Peyer's patch (tissue), 4 donors: Measurements from ENCODE around the gene PLEKHH3. TPM values are rescaled to one million over a fixed set of nuclear protein-coding genes. Genes with fewer than 3 reads are reported as not detected.
A peak's percentile ranks its signal among the peaks of the same experiment; 100 is the strongest.
"Not testable (repeated sequence)": the region's sequence is repeated elsewhere in the genome, so short reads cannot be mapped to it uniquely, and the experiment has no call there.

Experiments used
- DNase-seq, 3 donors: peaks; one replicate each; pipeline ENCODE4 v3.0.0-alpha.2; 2017 to 2019
- H3K27ac ChIP-seq, 4 donors: fragments of 200-600 bp; sonication (generic); one replicate each; pipeline ENCODE4 v1.5.1; 2016 to 2019
- H3K27me3 ChIP-seq, 2 donors: fragments of 200-600 bp; sonication (generic); one replicate each; pipeline ENCODE4 v1.5.1; 2019
- H3K36me3 ChIP-seq, 3 donors: fragments of 200-600 bp; sonication (generic); one replicate each; pipeline ENCODE4 v1.5.1; 2016 to 2019
- H3K4me1 ChIP-seq, 4 donors: fragments of 200-600 bp; sonication (generic); one replicate each; pipeline ENCODE4 v1.5.1; 2016 to 2019
- H3K4me3 ChIP-seq, 4 donors: fragments of 200-600 bp; sonication (generic); 1 replicate in 3 of 4; 2 replicates in 1 of 4; pipeline ENCODE4 v1.5.1; 2016 to 2019; ENCODE audit warnings: mild to moderate bottlenecking in 1 of 4
- H3K9me3 ChIP-seq, 4 donors: fragments of 200-600 bp; sonication (generic); one replicate each; pipeline ENCODE4 v1.5.1; 2016 to 2019; ENCODE audit warnings: mild to moderate bottlenecking in 1 of 4
- POLR2A ChIP-seq, 2 donors: fragments of 450-650 bp; IDR thresholded peaks; one replicate each; pipeline ENCODE4 v1.5.1; 2017; ENCODE audit warnings: antibody characterized with exemption in 2 of 2, mild to moderate bottlenecking in 2 of 2, moderate library complexity in 2 of 2
- total RNA-seq, 4 donors: library from RNA; depleted of rRNA; stranded (reverse); fragments of >200 nt; gene quantifications; one replicate each; pipeline ENCODE4 v1.1.0, GENCODE V29; 2016
- TF ChIP-seq, protein P1 (sequence below), 6 experiments: fragments of 450-650 bp in 4 of 6; fragments of 200-600 bp in 2 of 6; sonication (generic) in 1 of 6; IDR thresholded peaks; one replicate each; pipeline ENCODE4 v1.5.1; 2017 to 2019; ENCODE audit warnings: antibody characterized with exemption in 6 of 6, mild to moderate bottlenecking in 3 of 6, moderate library complexity in 1 of 6

The PLEKHH3 gene
- total RNA-seq, 4 donors from 2014 or later = 3.5 to 14.0 (median 10.8) TPM

DNA sequence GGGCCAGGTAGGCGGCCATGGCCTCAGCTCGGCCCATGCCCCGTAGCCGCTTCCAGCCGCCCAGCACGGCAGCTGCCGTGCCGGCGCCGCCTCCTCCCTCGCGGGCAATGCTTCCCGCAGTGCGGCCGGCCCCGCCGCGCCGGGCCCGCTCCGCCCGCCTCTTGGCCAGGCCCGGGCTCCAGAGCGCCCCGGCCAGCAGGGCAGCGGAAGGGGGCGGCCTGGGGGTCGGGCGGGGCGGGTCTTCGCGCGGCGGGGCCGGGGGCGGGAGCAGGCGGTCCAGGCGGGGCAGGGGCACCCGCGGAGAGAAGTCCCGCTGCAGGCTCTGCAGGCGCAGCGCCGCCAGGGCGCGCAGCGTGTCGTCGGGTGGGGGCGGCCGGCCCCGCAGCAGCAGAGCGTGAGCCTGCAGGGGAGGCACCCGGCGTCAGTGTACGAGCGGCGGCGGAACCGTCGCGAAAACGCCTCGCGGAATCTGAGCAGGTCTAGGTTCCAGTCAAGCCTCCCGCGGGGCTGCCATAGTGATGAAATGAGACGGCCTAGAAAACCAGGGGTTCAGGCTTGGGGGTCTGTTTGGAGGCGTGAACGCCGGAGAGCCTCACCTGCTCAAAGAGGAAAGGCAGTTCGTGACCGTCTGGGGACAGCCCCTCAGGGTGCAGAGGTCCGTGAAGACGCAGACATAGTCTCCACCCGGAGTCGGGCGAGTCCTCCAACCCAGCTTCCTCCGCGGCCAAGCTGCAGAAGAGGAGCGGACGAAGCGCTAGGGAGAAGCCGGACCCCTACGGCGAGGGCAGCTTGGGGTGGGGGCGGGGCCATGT, 6.6 kb downstream of the PLEKHH3 start:
- no peaks in the 10 kb centered on the region for H3K27me3 ChIP-seq
- H3K36me3 ChIP-seq = peaks cover 0 to 34% (median 0%) of the 10 kb centered on the region in 3 donors
- H3K9me3 ChIP-seq = no peaks in the 10 kb centered on the region
- peak overlapping the region; percentile 14 to 50 (median 32) for H3K4me3 ChIP-seq
- TF ChIP-seq POLR2A (IDR thresholded peaks at IDR 0.05) = no peak
- TF ChIP-seq, protein P1, sequence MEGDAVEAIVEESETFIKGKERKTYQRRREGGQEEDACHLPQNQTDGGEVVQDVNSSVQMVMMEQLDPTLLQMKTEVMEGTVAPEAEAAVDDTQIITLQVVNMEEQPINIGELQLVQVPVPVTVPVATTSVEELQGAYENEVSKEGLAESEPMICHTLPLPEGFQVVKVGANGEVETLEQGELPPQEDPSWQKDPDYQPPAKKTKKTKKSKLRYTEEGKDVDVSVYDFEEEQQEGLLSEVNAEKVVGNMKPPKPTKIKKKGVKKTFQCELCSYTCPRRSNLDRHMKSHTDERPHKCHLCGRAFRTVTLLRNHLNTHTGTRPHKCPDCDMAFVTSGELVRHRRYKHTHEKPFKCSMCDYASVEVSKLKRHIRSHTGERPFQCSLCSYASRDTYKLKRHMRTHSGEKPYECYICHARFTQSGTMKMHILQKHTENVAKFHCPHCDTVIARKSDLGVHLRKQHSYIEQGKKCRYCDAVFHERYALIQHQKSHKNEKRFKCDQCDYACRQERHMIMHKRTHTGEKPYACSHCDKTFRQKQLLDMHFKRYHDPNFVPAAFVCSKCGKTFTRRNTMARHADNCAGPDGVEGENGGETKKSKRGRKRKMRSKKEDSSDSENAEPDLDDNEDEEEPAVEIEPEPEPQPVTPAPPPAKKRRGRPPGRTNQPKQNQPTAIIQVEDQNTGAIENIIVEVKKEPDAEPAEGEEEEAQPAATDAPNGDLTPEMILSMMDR (IDR thresholded peaks at IDR 0.05) = no peak
- peak overlapping the region in 1 of 4 donors; percentile 60 for H3K27ac ChIP-seq
- H3K4me1 ChIP-seq = peaks cover 0 to 53% (median 7%) of the 10 kb centered on the region in 4 donors
- peak in 1 of 3 donors; percentile 49 for DNase-seq

- H3K36me3 ChIP-seq = peaks cover 0 to 34% (median 0%) of the 10 kb centered on the region in 3 donors
- TF ChIP-seq, protein P1 (IDR thresholded peaks at IDR 0.05) = no peak
- no peak for TF ChIP-seq POLR2A (IDR thresholded peaks at IDR 0.05)
- no peaks in the 10 kb centered on the region for H3K9me3 ChIP-seq
- DNase-seq = no peak
- peak overlapping the region in 2 of 4 donors; percentile 31 to 50 for H3K4me3 ChIP-seq
- no peaks in the 10 kb centered on the region for H3K27me3 ChIP-seq
- peak overlapping the region in 1 of 4 donors; percentile 60 for H3K27ac ChIP-seq
- peaks cover 0 to 48% (median 6%) of the 10 kb centered on the region in 4 donors for H3K4me1 ChIP-seq
These were observed 7.2 kb downstream of the PLEKHH3 start for GRCh38 chr17:42669705-42669976.

DNA sequence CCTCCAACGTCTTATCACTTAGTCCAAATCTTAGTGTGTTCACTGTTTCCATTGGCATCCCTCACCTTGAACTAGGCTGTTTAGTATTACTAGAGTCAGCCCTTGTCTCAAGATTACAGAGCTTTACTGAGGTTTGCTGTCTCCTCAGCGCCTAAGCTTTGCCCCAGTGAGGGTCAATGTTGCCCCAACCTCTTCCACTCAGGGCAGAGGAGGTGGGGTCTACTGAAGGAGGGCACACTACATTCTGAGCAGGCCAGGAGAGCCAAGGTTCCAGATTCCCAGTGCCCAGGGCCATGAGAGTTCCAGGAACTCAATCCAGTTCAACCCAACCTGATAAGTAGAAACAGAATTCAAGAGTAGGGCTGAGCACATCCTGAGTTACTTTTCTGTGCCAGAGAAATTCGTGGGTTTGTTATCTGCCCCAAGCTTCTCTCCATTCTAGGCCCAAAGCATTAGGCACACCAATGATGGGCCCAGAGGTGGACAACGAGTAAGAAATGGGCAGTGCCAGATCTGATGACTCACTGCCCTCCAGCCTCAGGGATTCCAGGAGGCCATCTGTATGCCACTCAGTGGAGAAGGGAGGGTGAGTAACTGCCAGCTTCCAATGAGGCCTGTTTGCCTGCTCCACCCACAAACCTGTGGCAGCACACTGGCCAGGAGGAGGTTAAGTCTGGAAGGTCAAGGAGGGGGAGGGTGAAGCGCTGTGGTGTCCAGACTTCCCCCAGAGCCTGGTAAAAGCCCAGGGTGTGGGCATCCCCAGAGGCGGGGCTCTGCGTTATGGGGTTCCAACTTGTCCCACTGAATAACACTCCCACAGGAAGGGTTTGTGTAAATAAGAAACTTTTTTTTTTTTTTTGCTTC, 9.5 kb downstream of the PLEKHH3 start:
- DNase-seq = peak in 1 of 3 donors; percentile 73
- peak overlapping the region in 2 of 4 donors; percentile 22 to 31 for H3K27ac ChIP-seq
- no peak for TF ChIP-seq POLR2A (IDR thresholded peaks at IDR 0.05)
- TF ChIP-seq, protein P1 (IDR thresholded peaks at IDR 0.05) = no peak
- H3K9me3 ChIP-seq = no peaks in the 10 kb centered on the region
- peaks cover 0 to 22% (median 0%) of the 10 kb centered on the region in 3 donors for H3K36me3 ChIP-seq
- H3K4me1 ChIP-seq = peaks cover 0 to 29% (median 3%) of the 10 kb centered on the region in 4 donors
- H3K27me3 ChIP-seq = no peaks in the 10 kb centered on the region
- no peak overlapping the region for H3K4me3 ChIP-seq

GRCh38 chr17:42666126-42666525, 10.7 kb downstream of the PLEKHH3 start:
- H3K27me3 ChIP-seq, H3K9me3 ChIP-seq, H3K27ac ChIP-seq, DNase-seq, H3K4me3 ChIP-seq: not testable (repeated sequence)
- peaks cover 0 to 32% (median 3%) of the 10 kb centered on the region in 4 donors for H3K4me1 ChIP-seq
- peaks cover 0 to 10% (median 0%) of the 10 kb centered on the region in 3 donors for H3K36me3 ChIP-seq

DNA sequence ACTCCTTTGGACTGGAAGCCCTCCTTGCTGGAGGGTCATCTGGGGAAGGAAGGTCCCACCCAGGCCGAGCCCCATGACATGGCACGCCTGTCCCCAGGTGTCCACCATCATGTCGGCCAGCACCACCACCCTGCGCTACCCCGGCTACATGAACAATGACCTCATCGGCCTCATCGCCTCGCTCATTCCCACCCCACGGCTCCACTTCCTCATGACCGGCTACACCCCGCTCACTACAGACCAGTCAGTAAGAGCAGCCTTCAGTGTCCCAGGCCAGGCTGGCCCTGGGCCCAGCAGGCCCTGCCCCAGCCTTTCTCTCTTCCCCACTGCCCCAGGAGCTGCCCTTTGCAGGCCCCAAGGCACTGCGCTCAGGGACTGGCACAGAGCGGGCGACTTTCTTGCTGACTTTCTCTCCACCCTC, 11.2 kb downstream of the PLEKHH3 start:
- Histone ChIP-seq H3K4me3 (no peak overlapping the region), H3K4me1 (peaks cover 0 to 33% (median 3%) of the 10 kb centered on the region in 4 donors), H3K36me3 (peaks cover 0 to 5% (median 0%) of the 10 kb centered on the region in 3 donors), H3K27ac (no peak overlapping the region), H3K27me3 (no peaks in the 10 kb centered on the region), H3K9me3 (no peaks in the 10 kb centered on the region)
- DNase-seq = no peak
- TF ChIP-seq, protein P1 (IDR thresholded peaks at IDR 0.05) = no peak
- TF ChIP-seq POLR2A (IDR thresholded peaks at IDR 0.05) = no peak
